Erythroblast (primary cell): ENCODE measurements around the gene KCNJ1.

Experiments used
- DNase-seq, 2 experiments: peaks; one replicate each; lab custom pipeline; 2025; lab: John Stamatoyannopoulos, UW
- GATA1 ChIP-seq: IDR thresholded peaks from 2 replicates; pipeline ENCODE4 v1.6.1; 2011; ENCODE audit warnings: low read depth, mild to moderate bottlenecking, control low read depth, low read length, moderate library complexity
- POLR2A ChIP-seq: IDR thresholded peaks from 2 replicates; pipeline ENCODE4 v1.6.1; 2011; ENCODE audit warnings: mild to moderate bottlenecking, low read length

The KCNJ1 gene

DNA sequence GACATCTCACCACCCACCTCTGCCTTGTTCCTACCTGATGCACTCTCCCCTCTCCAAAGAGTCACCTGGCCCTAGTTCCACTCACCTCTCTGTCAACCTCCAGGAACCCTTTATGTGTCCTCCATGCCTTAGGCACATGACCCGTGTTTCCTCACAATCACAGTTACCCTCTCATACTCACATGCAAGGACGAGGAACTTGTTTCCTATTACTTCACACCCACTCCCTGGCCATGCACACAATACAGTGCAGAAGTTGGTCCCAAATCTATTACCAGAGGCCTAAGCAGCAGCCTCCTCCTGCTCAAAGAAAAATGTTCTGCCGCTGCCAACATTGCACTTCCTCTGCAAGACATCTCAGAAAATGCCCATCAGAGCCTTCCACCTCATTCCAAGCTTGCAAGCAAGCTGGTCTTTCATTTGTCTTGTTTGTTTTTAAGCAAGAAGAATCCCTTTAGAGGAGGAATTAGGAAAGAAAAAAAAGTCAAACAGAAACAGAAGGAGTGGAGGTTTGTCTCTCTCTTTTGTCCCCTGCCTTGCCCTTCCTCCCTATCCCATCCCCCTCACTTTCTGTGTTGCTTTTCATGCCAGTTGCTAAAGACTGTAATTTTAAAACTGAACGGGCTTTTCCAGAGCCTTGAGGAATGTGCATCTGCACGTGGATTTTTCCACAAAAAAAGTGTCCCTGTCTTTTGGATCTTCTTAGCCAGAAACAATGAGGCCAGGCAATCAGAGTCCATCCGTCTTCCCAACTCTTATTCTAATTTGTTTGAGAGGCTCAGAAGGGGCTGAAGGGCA is 63.4 kb downstream of the KCNJ1 start:
- no peak for TF ChIP-seq GATA1
- no peak for TF ChIP-seq POLR2A
- no peak for DNase-seq

DNA sequence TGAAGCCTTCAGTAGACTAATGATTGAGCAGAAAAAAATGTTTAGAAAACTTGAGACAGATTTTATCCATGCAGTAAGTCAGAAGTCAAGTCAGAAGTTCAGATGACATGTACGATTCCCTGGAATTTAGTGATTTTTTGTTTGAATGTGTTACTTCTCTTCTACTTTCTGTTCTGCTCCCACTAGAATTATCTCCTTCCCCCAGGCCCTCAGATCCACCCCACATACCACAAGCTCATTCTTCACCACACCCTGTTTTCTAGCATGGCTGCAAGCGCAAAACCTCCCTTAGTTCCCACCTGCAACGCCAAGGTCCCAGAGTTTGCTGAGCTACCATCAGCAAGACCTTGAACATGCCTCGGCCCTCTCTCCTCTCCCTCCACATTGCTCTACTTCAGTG is 64.1 kb downstream of the KCNJ1 start:
- TF ChIP-seq GATA1 (no peak), POLR2A (no peak)
- peak; percentile 4 to 10 for DNase-seq

DNA sequence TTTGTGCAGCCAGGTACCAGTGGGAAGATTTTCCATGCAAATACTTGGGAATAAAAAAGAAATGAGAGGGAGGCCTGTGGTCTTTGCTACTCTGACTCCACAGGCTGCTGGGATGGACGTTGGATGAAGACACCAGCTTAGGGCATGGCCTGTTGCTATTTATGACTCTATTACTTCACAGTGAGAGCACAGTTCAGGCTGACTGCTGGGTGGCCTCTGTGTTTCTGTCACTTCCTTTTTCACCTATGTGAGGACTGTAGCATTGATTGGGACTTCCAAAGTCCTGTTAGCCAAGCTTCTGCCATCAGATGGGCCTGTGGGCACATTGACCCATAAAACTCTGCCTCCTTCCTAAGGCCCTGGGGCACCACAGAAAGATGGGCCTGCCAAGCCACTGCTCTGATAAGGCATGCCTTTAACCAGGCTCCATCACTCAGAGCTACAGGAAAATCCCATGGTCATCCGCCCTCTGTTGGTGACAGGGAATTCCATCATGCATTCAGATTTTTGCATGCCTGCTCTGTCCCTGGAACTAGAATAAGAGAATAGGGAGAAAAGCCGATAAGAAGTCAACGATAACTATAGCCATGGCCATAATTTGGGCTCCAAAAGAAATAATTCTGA is 64.6 kb downstream of the KCNJ1 start:
- DNase-seq, result no peak
- TF ChIP-seq GATA1 (no peak), POLR2A (no peak)

DNA sequence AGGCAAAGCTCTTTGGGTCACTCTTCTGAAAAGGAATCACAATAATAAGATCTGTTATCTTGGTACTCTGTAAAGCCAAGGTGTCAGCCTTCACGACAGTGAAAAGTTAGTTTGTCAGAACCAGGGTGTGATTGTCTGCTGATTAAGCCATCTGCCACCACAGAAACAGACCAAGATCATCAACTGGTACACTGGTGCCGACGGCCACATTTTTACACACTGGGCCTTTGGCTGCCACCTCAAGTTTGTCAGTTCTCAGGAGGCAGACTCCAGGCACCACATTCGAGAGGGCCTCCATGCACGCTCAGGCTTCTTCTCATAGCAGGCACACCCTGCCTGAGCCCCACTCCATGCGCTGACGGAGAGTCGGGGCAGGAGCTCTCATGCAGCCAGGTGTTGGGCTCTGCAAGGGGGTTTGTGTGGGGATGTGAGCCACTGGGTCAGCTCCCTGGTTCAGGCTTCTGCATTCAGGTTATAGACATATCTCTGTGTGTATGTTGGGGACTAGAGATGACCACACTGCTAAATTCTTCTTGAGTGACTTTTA is 66.2 kb downstream of the KCNJ1 start:
- no peak for DNase-seq
- TF ChIP-seq POLR2A (no peak), GATA1 (no peak)

DNA sequence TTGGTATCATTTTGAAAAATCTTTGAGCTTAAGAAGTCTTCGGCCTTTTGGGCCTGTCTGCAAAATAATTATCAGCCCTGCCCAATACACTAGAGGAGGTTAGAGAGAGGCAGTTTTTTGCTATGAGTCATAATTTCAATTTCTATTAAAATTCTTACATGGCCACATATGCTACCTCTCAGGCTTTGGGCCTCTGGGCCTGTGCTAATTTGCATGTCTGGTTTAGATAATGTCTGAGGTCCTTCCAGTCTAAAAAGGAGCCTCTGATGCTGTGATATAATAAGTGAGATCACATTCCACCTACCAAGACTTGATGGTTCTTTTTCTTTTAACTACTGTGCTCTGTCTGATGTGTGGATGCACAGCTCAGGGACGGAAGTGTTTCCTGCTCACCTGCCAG is 70.8 kb downstream of the KCNJ1 start:
- DNase-seq, result no peak
- no peak for TF ChIP-seq GATA1

DNA sequence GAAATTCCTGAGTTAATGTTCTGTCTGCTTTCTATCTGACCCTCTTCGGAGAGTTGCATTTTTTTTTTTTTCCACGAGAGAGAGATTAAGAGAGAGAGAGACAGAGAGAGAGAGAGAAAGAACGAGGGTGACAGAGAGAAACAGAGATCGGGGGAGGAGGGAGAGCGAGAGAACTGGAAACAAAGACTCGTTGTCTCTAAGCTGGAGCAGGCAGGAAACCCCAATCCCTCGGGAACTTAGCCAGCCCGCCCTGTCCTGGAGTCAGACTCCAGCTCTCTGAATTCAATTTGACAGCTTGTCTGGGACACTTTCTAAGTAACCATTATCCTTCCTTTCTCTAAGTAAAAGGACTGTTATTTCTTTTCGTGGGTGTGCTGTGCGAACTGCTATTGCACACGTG is 76.9 kb downstream of the KCNJ1 start:
- no peak for TF ChIP-seq GATA1
- TF ChIP-seq POLR2A, result no peak
- no peak for DNase-seq

DNA sequence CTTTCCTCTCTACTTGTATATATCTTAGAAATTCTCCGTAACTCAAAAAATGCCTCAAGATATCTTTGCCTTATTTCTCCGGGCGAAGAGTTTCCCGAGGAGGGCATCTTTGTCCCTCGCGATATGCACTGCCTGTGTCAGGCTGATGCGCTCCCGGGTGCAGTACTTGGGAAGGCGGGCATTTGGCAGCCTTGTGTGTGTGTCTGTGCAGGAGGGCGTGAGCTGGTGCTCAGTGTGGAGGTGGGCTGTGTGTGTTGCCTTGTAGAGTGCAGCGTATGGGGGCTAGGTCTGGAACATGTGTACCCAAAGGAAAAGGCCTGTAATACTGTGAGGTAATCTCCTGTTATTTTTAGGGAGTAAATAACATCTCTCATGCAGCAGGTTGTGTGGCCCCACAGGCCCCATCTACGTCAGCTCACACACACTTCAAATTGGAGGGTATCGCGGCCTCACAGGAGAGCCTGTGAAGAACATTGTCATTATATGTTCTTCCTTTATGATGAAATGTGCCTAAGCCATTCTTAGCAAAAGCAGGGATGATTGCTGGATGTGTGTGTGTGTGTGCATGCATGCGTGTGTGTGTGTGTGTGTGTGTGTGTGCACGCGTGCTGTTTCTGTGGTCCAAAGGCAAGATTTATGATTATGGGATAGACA is 77.5 kb downstream of the KCNJ1 start:
- TF ChIP-seq GATA1 (no peak), POLR2A (no peak)
- no peak for DNase-seq
